ENCODE results near the gene ZNF770. TPM values are rescaled to one million over a fixed set of nuclear protein-coding genes. Genes with fewer than 3 reads are reported as not detected.

ZNF770 gene
- polyA plus RNA-seq, 3 donors, result 8.3 to 51.7 (median 28.1) TPM

DNA sequence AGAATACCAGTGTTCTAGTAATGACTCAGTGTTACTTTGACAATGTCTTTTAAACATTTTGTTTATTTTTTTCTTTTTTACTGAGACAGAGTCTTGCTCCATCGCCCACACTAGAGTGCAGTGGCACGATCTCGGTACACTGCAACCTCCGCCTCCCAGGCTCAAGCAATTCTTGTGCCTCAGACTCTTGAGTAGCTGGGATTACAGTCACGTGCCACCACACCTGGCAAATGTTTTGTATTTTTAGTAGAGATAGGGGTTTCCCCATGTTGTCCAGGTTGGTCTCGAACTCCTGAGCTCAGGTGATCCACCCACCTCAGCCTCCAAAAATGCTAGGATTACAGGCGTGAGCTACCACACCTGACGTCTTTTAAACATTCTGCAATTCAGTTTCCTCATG lies 34.2 kb downstream of the ZNF770 start:
- peaks cover 16% of the 10 kb centered on the region for H3K79me2 ChIP-seq (ENCODE audit: insufficient read depth, low read length)
- TF ChIP-seq, protein P1, sequence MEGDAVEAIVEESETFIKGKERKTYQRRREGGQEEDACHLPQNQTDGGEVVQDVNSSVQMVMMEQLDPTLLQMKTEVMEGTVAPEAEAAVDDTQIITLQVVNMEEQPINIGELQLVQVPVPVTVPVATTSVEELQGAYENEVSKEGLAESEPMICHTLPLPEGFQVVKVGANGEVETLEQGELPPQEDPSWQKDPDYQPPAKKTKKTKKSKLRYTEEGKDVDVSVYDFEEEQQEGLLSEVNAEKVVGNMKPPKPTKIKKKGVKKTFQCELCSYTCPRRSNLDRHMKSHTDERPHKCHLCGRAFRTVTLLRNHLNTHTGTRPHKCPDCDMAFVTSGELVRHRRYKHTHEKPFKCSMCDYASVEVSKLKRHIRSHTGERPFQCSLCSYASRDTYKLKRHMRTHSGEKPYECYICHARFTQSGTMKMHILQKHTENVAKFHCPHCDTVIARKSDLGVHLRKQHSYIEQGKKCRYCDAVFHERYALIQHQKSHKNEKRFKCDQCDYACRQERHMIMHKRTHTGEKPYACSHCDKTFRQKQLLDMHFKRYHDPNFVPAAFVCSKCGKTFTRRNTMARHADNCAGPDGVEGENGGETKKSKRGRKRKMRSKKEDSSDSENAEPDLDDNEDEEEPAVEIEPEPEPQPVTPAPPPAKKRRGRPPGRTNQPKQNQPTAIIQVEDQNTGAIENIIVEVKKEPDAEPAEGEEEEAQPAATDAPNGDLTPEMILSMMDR (IDR thresholded peaks at IDR 0.05), result no peak

DNA sequence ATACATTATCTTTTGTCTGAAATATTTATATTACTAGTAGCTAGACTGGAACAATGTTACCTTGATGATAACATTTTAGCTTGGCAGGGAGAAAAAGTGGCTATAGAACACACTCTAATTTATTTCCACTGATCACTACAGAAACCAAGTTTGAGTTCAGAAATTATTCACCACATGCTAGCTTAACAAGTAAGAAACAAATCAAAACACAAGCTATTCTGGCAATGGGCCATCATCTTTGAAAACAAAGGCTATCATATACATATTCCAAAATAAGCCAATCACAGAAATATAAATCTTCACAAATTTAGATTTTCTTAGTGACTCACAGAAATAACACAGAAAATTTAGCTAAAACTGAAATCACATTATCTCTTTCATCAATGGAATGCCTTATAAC lies 35.6 kb downstream of the ZNF770 start:
- H4K20me1 ChIP-seq (ENCODE audit: insufficient read depth, low read length), result peaks cover 18% of the 10 kb centered on the region
- DNase-seq, result no peak
- H3K79me2 ChIP-seq (ENCODE audit: insufficient read depth, low read length), result peaks cover 16% of the 10 kb centered on the region
- intact Hi-C loops (cut with micrococcal nuclease), result no loop called here
- Mint-ChIP-seq H3K9me3 (peaks cover 0 to 2% (median 0%) of the 10 kb centered on the region in 7 donors), H3K4me1 (no peaks in the 10 kb centered on the region), H3K36me3 (peaks cover 45 to 79% of the 10 kb centered on the region in 2 donors), H3K27me3 (ENCODE audit: low read depth in 3 of 3) (no peaks in the 10 kb centered on the region), H3K27ac (no peak overlapping the region), H3K4me3 (no peak overlapping the region)
- H3K4me1 ChIP-seq (ENCODE audit: control insufficient read depth in 1 of 2, insufficient read depth in 2 of 2, low read length in 2 of 2), result no peaks in the 10 kb centered on the region
- no peak overlapping the region for H2AFZ ChIP-seq (ENCODE audit: insufficient read depth, low read depth, low read length, poor library complexity, severe bottlenecking)
- H3K27ac ChIP-seq (ENCODE audit: low read depth in 1 of 2, low read length in 2 of 2), result no peak overlapping the region
- peaks cover 61 to 80% of the 10 kb centered on the region in 2 donors for H3K36me3 ChIP-seq (replicated peaks in 1 of 2; ENCODE audit: control insufficient read depth in 1 of 2, insufficient read depth in 2 of 2, low read length in 2 of 2)
- no peak overlapping the region for H3K9ac ChIP-seq (ENCODE audit: insufficient read depth, low read length, poor library complexity, severe bottlenecking)
- H3K27me3 ChIP-seq (ENCODE audit: control insufficient read depth in 2 of 2, insufficient read depth in 2 of 2, low read length in 2 of 2), result no peaks in the 10 kb centered on the region
- H3K4me2 ChIP-seq (replicated peaks; ENCODE audit: extremely low read depth, low read length, poor library complexity, severe bottlenecking), result no peak overlapping the region
- no peaks in the 10 kb centered on the region for H3K9me3 ChIP-seq (replicated peaks in 1 of 2; ENCODE audit: control insufficient read depth in 1 of 2, insufficient read depth in 1 of 2, low read length in 2 of 2)
- TF ChIP-seq, protein P1 (IDR thresholded peaks at IDR 0.05), result no peak
- no peak overlapping the region for H3K4me3 ChIP-seq (replicated peaks in 1 of 3; ENCODE audit: low read depth in 2 of 3, low read length in 3 of 3)

More for the DNA sequence above, 34.2 kb downstream of the ZNF770 start:
- Histone ChIP-seq H3K4me1 (ENCODE audit: control insufficient read depth in 1 of 2, insufficient read depth in 2 of 2, low read length in 2 of 2) (no peaks in the 10 kb centered on the region), H3K27me3 (ENCODE audit: control insufficient read depth in 2 of 2, insufficient read depth in 2 of 2, low read length in 2 of 2) (no peaks in the 10 kb centered on the region), H3K27ac (ENCODE audit: low read depth in 1 of 2, low read length in 2 of 2) (no peak overlapping the region), H3K4me3 (replicated peaks in 1 of 3; ENCODE audit: low read depth in 2 of 3, low read length in 3 of 3) (no peak overlapping the region), H2AFZ (ENCODE audit: insufficient read depth, low read depth, low read length, poor library complexity, severe bottlenecking) (no peak overlapping the region), H3K9me3 (replicated peaks in 1 of 2; ENCODE audit: control insufficient read depth in 1 of 2, insufficient read depth in 1 of 2, low read length in 2 of 2) (no peaks in the 10 kb centered on the region), H4K20me1 (ENCODE audit: insufficient read depth, low read length) (peaks cover 18% of the 10 kb centered on the region), H3K4me2 (replicated peaks; ENCODE audit: extremely low read depth, low read length, poor library complexity, severe bottlenecking) (no peak overlapping the region), H3K9ac (ENCODE audit: insufficient read depth, low read length, poor library complexity, severe bottlenecking) (no peak overlapping the region), H3K36me3 (replicated peaks in 1 of 2; ENCODE audit: control insufficient read depth in 1 of 2, insufficient read depth in 2 of 2, low read length in 2 of 2) (peaks cover 53 to 69% of the 10 kb centered on the region in 2 donors)
- no peaks in the 10 kb centered on the region for H3K4me1 Mint-ChIP-seq
- peaks cover 39 to 73% of the 10 kb centered on the region in 2 donors for H3K36me3 Mint-ChIP-seq
- peaks cover 0 to 2% (median 0%) of the 10 kb centered on the region in 7 donors for H3K9me3 Mint-ChIP-seq
- H3K4me3 Mint-ChIP-seq, result no peak overlapping the region
- no peak for DNase-seq
- WGBS (ENCODE audit: insufficient coverage), result 100% methylated on average over 3 of the region's 8 CpGs
- intact Hi-C loops (cut with micrococcal nuclease), result no loop called here
- H3K27me3 Mint-ChIP-seq (ENCODE audit: low read depth in 3 of 3), result no peaks in the 10 kb centered on the region
- no peak overlapping the region for H3K27ac Mint-ChIP-seq
